Cortex of kidney (tissue), 1 donor: Measurements from ENCODE around the gene NHSL1.

Experiments
- DNase-seq: peaks from one replicate; lab custom pipeline; 2025; lab: John Stamatoyannopoulos, UW

Gene NHSL1

GRCh38 chr6:138403324-138403800, 95.9 kb downstream of the NHSL1 start:
- no peak for DNase-seq

GRCh38 chr6:138402838-138403187, 96.5 kb downstream of the NHSL1 start:
- no peak for DNase-seq

- no peak for DNase-seq
These were observed 97.1 kb downstream of the NHSL1 start for GRCh38 chr6:138401960-138402837.

- no peak for DNase-seq
These were observed 99.0 kb downstream of the NHSL1 start for GRCh38 chr6:138400326-138400725.

GRCh38 chr6:138397128-138398122, 101.9 kb downstream of the NHSL1 start:
- no peak for DNase-seq

- no peak for DNase-seq
These were observed 102.6 kb downstream of the NHSL1 start for GRCh38 chr6:138396709-138397108.

DNA sequence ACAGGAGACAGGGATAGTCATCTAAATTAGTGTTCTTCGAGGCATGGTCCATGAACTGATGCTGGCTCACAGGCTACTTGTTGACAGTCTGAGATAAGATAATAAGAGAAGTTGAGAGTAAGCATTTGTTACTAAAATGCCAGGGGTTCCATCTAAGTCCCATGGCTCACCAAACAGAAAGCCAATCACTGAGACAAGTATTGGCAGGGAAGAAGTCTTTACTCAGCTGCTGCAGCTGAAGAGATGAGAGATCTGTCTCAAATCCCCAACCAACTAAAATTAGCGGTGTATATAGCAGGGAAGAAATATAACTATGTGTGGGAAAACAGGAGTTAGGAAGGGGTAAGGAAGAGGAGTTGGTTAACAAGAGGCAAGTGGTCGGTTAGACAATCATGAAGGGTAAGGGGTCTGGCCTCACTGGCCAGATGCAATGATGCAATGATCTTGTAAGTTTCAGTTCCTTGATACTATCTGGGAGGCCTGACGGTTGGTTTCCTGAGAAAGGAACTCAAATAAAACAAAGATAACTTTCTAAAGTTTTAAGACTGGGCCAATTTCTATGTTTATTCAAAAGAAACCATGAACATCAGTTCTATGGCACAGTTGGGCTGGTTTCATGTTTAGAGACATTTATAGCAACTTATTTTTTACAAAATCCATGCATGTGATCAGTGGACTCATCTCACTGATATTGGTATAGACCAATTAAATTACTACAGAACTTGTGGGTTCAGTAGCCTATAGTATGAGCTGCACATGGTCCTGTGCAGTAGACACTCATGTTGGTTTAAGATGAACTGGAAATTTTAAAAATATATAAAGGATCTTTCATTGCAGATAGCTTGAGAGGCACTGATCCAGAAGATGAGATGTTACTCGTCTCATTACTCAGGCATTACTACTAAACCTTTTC, 105.2 kb downstream of the NHSL1 start:
- DNase-seq, result no peak

- no peak for DNase-seq
These were observed 109.7 kb downstream of the NHSL1 start for GRCh38 chr6:138389551-138389950.

DNA sequence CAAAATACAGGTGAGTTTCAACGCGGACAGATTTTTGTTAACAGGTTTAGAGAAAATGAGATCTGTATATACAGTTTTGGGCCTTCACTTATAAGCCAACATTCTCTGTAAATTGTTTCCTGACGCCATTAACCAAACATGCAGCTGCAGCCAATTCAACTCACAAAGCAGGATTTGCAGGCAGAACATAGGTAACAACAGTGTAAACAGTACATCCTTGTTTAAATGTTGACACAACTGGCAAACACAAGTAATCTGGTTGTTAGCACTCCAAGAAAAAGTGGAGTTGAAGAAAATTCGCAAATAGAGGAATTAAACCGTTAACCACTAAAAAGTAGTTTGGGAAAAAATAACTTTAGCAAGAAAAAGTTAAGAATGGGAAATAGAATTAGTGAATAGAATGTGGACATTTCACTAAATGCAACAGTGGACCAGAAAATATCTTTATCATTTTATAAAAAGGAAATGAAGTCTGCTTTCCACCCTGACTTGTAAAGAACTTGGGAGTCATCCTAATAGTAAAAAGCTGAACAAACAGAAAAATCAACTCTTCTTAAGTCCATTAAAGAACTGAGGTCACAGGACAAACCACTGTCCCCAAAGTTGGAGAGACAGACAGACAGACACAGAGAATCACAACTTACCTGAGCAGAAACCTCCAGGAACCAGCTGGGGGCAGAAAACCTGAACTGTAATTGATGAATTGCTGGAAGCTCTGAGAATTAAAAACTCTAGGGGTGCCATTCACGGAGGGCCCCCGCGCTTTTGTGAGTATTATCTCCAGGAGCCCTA, 111.5 kb downstream of the NHSL1 start:
- DNase-seq, result no peak

DNA sequence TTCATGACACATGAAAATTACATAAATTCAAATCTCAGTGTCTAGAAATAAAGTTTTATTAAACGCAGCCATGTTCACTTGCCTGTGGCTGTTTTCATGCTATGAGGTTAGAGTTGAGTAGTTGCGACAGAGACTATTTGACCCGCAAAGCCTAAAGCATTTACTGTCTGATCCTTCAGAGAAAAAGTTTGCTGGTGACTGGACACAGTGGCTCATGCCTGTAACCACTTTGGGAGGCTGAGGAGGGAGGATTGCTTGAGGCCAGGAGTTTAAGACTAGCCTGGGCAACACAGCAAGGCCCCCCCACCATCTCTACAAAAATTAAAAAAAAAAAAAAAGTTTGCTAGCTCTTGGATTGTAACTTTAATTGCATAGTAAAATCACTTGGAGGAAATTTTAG, 112.4 kb downstream of the NHSL1 start:
- no peak for DNase-seq

DNA sequence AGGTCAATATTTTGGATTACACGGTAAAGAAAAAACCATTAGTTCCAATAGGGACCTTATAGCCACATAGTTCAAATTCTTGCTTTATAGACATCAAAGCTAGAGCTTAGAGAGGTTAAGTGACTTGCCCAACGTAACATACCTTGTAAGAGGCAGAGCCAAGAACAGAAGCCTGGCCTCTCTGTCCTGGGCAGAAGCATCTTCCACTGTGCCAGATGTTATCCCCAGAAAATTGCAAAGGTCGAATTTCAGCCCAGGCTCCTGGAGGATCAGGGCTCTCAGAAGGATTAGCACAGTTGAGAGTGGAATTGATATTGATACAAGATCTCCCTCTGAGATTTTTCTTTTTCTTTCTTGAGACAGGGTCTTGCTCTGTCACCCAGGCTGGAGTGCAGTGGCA, 115.5 kb downstream of the NHSL1 start:
- DNase-seq, result no peak

- no peak for DNase-seq
These were observed 116.6 kb downstream of the NHSL1 start for GRCh38 chr6:138382498-138383265.

GRCh38 chr6:138378463-138378862, 120.8 kb downstream of the NHSL1 start:
- no peak for DNase-seq

DNA sequence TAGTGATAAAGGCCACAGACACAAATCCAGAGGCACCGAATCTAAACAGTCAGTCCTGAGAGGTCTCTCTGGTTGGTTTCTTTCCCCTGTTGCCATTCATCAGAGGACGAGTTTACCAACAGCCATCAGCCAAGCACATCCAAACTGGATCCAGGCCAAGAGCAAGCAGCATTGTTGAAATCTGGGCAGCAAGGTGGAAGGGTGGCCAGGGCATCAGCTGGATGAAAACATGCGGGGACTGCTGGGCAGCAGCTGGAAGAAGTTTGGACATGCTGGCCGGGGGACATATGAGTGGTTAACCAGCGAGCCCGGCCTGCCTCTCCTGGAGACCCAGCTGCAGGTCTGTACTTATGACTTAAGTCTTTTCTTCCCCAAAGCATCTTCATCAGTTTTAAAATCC, 121.5 kb downstream of the NHSL1 start, which contains the start of gene SMIM28:
SMIM28 (plus strand) TSS at position 62 of the 400 bp plus-strand sequence; CDS start at position 230, 168 bp downstream.
- DNase-seq, result no peak

DNA sequence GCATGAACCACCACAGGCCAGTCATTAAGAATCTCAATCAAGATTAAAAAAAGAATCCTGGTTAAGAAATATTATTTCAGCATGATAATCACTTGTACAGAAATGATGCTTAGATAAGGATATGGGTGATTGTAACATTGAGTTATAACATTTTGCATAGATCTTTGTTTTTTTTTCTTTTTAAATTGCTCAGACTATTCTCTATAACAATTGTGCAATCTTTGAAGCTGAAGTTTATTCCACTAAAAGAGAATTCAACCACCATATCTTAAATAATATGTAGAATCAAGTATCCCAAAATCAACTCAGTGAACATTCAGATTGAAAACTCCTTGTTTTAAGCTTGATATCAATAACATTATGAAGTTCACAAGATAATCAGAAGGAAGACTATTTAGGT, 122.3 kb downstream of the NHSL1 start:
- no peak for DNase-seq

DNA sequence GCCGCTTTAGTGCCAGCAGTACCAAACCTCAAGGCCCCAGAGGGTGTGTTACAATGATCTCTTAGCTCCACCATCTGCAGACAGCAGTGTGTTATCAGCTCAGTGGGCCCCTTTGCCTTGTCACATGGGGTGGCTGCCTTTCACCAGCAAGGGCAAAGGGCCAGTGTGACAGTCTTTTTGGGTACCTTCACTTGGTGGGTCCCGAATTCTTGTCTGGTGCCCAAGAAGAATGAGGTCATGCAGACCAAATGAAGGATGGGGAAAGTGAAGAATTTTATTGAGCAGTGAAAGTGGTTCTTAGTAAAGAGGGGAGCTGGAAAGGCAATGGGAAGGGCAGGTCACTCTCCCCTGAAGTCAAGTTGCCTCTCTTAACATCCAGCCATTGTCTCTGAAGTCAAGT, 124.5 kb downstream of the NHSL1 start:
- no peak for DNase-seq

DNA sequence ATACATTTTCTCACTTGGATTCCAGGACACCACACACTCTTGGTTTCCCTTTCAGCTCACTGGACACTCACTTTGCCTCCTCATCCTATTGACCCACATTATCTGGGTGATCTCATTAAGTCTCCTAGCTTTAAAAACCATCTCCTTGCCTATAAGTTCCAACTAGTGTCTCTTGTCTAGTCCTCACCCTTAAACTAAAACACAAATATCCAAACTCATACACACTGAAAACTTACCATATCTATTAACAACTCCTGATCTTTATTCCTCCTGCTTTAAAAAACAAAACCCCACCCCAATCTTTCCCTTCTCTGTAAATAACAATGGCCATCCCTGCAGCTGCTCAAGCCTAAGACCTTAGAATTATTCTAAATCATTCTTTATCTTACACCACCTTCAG, 125.1 kb downstream of the NHSL1 start:
- no peak for DNase-seq

DNA sequence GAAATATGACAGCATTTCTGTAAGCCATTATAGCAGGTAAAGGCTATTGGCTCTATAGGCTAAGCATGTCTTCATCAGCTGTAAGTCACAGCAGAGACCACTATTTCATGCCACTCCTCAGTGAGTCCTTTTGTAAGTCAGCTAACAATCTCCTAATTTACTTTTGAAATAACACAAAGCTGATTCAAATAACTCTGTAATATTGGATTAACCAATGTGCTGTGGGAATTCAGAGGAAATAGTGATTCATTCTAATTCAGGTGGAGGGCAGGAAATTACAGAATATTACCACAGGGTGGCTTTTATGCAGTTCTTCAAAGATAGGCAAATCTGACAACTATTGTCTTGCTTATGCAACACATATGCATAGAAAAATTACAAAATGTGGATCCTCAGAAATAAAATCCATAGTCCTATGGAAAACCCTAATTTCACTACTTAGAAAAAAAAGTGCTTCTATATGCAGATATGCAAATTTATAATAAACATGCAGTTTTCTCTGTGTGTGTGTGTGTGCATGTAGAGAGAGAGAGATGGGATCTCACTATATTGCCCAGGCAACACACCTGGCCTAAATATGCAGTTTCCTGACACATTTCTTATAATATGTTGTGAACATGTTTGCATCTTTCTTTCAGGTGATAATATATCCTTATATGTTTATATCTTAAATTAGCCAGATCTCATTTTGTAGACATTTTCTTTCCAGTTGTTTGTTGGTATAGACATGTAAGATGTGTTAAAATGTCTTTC, 126.4 kb downstream of the NHSL1 start:
- DNase-seq, result no peak
